Renal cortical epithelial cell (primary cell): ENCODE data around the gene TBX18. TPM values are rescaled to one million over a fixed set of nuclear protein-coding genes. Genes with fewer than 3 reads are reported as not detected.
A peak's percentile ranks its signal among the peaks of the same experiment; 100 is the strongest.

ENCODE experiments used
- DNase-seq: peaks from one replicate; pipeline ENCODE4 v3.0.0-alpha.2; 2011; ENCODE audit warnings: low read depth
- total RNA-seq: library from RNA; depleted of rRNA; stranded (reverse); fragments of >200 nt; gene quantifications from 2 replicates; pipeline ENCODE4 v1.2.3, GENCODE V29; 2014

The TBX18 gene
- total RNA-seq, 1 donor from 2014 or later: 2.3 TPM

GRCh38 chr6:84671183-84671582 lies 93.2 kb downstream of the TBX18 start:
- DNase-seq: no peak

GRCh38 chr6:84669945-84670344 lies 94.5 kb downstream of the TBX18 start:
- DNase-seq: peak; percentile 26

GRCh38 chr6:84667252-84668213 lies 96.9 kb downstream of the TBX18 start:
- DNase-seq: no peak

- DNase-seq: no peak
These were observed 99.0 kb downstream of the TBX18 start for GRCh38 chr6:84665401-84665800.

- no peak for DNase-seq
These were observed 100.5 kb downstream of the TBX18 start for GRCh38 chr6:84663866-84664265.

DNA sequence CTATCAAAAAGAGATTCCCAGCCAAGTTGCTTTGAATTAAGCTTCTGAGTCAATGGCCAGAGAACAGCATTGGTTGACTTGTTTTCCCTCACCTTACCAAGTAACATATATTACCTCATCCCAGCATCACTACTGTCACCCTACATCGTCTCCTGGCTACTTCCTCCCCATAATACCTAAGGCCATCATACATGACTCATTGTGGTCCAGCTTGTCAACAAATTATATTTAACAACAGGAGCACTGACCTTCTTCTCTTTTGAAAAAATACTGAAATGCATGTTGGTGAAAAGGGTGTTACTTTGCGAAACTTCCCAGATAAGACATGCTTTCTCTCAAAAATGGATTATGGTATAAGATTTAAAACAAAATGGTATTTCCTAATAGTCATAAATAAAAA lies 106.9 kb downstream of the TBX18 start:
- DNase-seq: peak; percentile 47

GRCh38 chr6:84657025-84657424 lies 107.4 kb downstream of the TBX18 start:
- DNase-seq: no peak

DNA sequence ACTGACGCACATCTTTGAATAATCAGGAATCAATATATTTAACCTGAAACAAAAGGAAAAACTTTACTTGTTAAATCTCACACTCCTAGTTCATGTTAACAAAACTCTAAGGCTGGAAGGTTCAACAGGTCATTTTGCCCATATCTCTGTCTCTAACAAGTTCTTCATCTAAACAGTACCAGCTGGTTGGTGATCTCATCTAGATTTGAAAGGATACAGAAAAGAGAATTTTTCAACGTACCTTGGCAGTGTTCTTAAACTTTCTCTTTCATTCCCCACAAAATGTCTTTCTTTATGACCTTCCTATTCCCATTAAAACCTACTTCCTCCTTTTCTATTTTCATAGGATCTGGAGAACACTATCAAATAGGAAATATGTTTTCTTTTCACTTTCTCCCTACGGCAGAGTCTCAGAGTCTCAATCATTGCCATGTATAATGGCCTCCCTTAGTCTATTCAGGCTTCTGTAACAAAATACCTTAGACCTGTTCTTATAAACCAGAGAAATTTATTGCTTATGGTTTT lies 111.3 kb downstream of the TBX18 start:
- DNase-seq: no peak

DNA sequence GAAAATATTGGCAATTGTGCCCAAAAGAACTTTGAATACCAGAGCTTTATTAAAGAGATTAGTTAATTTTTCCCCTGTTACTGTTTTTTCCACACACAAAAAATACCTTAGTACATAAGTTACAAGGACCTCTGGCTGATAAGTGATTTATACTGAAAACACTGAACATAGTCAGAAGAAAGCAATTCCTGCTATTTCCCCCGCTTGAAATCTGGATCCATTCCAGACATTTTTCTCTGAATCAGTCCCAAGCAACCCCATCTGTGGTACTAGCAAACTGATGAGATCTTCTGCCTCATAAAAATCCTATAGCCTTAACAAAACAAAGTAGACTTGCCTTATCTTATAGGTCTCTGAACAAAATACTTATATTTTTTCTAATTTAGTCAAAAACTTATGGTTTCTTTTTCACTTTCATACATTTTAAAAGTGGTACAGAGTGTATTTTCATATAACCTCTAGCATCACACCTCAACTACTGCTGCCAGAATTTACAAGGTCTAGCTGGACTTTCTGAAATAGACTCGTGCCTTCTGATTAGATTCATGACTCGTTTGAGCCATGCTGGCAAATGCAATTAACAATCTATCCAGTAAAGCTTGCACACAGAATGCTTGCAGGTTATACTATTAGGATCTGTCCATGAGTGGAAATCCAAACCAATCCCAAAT lies 111.9 kb downstream of the TBX18 start:
- DNase-seq: peak; percentile 94

DNA sequence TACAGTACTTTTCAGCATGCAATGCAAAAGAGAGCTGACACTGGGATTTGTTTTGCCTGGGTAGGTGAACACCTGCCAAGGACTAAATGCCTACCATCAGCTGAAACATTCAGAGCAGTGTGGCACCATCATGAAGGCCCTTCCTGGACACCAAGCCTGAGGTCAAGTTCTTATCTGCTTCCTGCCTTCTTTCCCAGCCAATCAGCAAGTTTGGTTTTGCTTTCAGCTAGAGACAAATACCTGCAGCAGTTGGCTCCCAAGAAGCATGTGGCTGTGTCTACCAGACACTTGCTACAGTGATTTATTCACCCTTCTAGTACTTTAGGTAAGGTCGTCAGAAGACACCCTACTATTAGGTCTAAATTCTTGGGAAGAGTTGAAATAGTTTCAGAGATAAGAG lies 112.8 kb downstream of the TBX18 start:
- no peak for DNase-seq

DNA sequence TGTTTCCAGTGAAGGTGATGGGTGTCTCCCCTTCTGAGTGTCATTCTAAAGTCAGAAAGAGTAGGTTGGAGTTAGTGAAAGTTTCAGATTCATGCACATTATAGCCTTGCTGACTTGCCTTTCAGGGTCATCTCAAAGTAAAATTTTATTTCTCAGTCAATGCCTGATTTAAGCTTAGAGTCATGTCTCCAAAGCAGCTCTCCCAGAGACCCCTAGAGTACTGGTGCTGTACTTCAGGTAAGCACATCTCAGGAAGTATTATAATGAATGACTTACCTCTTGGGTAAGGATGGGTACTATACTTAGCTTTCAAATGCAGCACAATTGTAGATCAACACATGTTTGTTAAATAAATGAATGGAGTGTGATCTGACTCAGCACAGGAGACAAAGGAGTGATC lies 116.0 kb downstream of the TBX18 start:
- DNase-seq: no peak

DNA sequence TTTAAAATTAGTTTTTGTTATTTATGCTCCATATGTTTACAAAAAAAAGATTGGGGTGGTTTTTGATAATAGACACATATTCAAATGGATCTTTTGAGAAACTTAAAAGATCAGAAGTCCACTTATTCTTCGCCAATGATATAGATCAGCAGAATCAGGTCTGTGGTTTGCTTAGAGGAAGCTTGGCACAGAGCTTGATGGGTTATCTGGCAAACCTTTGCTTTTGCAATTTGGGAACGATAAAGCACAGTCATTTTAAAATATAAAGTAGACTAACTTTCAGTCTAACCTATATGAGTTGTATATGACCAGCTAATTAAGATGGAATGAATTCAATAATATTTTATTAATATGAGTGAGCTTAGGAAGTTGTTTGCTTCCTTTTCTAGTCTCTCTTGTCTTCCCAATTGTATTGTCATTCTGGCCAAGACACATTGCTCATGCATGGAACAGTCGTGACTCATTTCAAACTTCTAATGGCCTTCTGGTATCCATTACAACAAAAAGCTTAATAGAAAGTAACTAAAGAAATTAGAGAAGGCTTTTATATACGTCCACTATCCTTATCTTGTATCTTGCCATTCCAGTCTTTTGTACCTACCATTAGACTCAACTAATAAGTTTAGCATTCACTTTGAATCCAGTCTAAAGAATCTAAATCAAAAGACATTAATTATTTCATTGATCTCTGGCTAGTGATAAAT lies 118.7 kb downstream of the TBX18 start:
- DNase-seq: peak; percentile 73

- DNase-seq: peak; percentile 89
These were observed 119.4 kb downstream of the TBX18 start for GRCh38 chr6:84645000-84645399.

GRCh38 chr6:84643778-84644177 lies 120.6 kb downstream of the TBX18 start:
- peak; percentile 50 for DNase-seq

GRCh38 chr6:84641076-84641475 lies 123.3 kb downstream of the TBX18 start:
- no peak for DNase-seq

DNA sequence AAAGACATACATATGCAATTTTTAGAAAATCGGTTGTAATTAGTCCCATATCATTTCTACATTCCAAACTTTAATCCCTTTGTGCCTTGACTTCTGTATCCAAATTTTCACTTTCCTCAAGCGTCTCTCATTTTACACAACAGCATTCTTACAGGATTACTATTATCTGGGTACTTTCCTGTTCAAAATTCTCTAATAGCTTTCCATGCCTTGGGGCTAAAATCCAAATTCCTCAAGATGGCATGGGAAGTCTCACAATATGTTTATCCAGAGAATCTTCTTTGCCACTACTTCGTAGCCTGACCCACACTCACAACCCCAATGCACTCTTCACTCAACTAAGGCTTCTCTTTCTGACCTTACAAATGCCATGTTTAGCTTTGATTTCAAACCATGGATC lies 125.0 kb downstream of the TBX18 start:
- DNase-seq: no peak

DNA sequence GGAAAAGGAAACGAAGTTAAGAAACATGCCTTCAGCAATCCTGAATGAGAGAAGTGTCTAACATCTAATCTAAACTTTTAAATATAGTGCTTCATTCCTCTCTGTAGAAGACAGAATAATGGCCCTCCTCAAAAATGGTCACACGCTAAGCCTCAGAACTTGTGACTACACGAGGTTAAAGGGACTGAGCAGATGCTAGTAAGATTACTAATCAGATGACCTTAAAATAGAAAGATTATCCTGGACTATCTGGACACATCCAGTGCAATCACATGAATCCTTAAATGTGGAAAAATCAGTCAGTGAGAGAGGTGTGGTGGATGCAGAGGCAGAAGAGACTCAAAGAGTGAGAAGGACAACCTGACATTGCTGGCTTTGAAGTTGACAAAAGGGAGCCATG lies 126.1 kb downstream of the TBX18 start:
- DNase-seq: no peak
